Adrenal gland (tissue), 5 donors: ENCODE measurements around the gene PTGS2.

Experiments used
- CTCF ChIP-seq, 6 experiments: fragments of 450-650 bp in 4 of 6; fragments of 200-600 bp in 2 of 6; sonication (generic) in 1 of 6; IDR thresholded peaks; 1 replicate in 5 of 6; 2 replicates in 1 of 6; pipeline versions ENCODE4 v1.5.1 to v1.8.0; 2016 to 2021; ENCODE audit warnings: antibody characterized with exemption in 6 of 6, mild to moderate bottlenecking in 2 of 6, moderate library complexity in 1 of 6
- POLR2A ChIP-seq, 2 donors: fragments of 450-650 bp; IDR thresholded peaks; one replicate each; pipeline ENCODE4 v1.6.1; 2017; ENCODE audit warnings: antibody characterized with exemption in 2 of 2, mild to moderate bottlenecking in 2 of 2, moderate library complexity in 1 of 2
- donor health status: DM: no; HTN: no; CAD: no.

GRCh38 chr1:186653312-186653711 is 26.9 kb downstream of the PTGS2 start:
- TF ChIP-seq CTCF (IDR thresholded peaks at IDR 0.05): no peak
- TF ChIP-seq POLR2A (IDR thresholded peaks at IDR 0.05): no peak
